ENCODE measurements around the gene MON2.

Gene MON2

GRCh38 chr12:62613081-62613480, 146.5 kb downstream of the MON2 start:
- no peak for DNase-seq (ENCODE audit: low read depth)

- DNase-seq (ENCODE audit: low read depth) = no peak
Measured at GRCh38 chr12:62618319-62618718, 151.7 kb downstream of the MON2 start.

GRCh38 chr12:62618930-62619329, 152.3 kb downstream of the MON2 start:
- no peak for DNase-seq (ENCODE audit: low read depth)

DNA sequence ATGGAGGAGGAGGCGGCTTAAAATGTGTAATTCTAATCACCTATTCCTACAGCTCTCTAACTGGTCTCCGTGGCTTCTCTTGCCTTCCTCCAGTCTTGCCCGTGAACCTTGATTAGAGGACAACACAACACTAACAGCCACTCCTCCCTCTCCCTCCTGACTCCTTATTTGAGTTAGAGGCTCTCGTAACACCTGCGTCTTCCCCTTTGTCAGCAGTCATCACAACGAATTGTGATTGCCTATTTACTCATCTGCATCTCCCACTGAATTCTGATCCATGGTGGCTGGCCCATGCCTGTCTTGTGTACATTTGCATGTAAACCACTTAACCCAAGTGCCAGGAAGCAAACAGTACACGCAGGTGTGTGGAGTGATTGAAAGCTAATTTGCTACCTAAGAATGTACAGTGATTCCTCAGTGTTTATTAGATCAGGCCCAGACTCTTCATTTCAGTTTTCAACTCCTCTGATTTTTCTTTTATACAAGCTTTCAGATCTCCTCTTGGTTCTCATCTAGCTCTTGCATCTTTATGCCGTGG, 154.5 kb downstream of the MON2 start:
- DNase-seq (ENCODE audit: low read depth) = no peak

GRCh38 chr12:62622177-62622576, 155.6 kb downstream of the MON2 start:
- DNase-seq (ENCODE audit: low read depth) = no peak

- no peak for DNase-seq (ENCODE audit: low read depth)
Measured at GRCh38 chr12:62625228-62625627, 158.6 kb downstream of the MON2 start.

DNA sequence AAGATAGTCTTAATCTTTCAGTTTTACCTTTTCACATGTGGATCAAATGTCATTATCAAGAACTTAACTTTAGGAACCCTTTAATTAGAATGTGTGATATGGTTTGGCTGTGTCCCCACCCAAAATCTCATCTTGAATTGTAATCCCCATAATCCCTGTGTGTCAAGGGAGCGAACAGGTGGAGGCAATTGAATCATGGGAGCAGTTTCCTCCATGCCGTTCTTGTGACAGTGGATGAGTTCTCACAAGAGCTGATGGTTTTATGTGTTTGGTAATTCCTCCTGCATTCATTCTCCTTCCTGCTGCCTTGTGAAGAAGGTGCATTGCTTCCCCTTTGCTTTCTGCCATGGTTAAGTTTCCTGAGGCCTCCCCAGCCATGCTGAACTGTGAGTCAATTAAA, 160.6 kb downstream of the MON2 start:
- no peak for DNase-seq (ENCODE audit: low read depth)

GRCh38 chr12:62629413-62629812, 162.8 kb downstream of the MON2 start:
- no peak for DNase-seq (ENCODE audit: low read depth)

DNA sequence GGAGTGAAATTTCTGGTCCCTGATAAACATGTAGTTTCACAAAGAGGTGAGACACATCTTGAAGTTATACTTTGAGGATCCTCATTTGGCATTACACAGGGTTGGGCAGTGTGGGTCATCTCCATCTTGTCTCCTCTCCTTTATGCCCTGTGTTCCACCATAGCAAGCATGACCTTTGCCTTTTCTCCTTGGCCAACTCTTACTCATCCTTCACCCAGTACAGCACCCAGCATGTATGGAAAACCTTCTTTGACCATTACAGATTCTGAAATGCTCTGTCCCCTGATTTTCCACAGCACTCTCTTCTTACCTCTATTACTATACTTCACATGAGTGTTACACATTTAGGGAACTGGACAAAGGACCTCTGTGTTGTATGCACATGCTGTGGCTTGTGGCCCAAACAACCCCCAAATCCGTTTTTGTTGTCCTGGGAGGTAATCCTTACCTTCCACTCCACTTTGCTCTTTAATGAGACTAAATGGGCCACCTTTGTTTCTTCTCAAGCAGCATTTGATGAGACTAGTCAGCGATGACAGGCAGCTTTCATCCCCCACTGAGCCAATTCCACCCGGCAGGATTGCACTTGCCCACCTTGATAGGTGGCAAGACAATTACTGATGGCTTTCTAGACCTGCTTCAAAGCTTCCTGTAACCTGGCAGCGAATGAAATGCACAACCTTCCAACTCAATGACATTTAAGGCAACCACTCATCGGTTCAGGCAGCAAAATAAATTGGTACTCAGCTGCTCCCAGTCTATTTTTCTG, 163.5 kb downstream of the MON2 start:
- DNase-seq (ENCODE audit: low read depth) = no peak

GRCh38 chr12:62631471-62632410, 165.1 kb downstream of the MON2 start:
- DNase-seq (ENCODE audit: low read depth) = no peak

DNA sequence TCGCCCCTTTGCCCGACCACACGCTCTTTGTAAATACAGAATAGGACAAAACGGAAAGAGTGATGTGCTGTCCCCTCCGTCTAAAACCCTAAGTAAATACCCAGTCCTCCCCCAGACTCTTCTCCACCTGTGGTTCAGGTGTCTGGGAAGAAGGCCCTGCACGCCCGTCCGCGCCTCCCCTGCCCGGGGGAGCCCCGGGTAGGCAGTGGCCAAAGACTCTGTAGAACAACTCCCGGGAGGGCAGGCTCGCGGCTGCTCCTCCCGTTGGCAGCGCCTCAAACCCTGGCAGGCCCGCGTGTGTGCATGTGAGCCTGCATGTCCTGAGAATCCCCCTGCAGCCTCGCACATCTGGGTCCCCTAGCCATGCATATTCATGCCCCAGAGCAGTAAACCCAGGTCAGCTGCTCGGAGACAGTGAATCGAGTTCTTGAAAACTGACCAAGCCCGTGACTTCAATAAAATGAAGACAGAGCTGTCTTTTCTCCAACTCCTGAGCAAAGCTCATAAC, 165.8 kb downstream of the MON2 start:
- no peak for DNase-seq (ENCODE audit: low read depth)

GRCh38 chr12:62635649-62636048, 169.0 kb downstream of the MON2 start:
- no peak for DNase-seq (ENCODE audit: low read depth)

DNA sequence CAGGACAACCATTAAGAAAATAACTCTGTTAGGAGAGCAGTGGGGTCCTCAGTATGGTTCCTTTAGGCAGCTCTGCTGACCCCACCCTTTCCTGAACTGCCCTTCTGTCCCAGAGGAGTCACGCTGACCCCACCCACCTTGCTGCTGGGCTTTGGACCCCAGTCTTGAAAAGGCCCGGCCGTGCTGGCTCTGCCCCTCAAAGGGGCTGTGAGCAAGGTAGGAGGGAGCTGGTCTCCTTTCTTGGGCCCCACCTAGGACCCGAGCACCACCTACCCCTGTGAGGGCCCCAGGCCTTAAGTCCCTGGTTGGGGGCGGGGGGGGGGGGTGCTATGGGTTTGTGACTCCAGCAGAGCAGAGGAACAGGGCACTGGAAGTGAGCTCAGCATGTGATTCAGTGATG, 171.1 kb downstream of the MON2 start:
- no peak for DNase-seq (ENCODE audit: low read depth)

DNA sequence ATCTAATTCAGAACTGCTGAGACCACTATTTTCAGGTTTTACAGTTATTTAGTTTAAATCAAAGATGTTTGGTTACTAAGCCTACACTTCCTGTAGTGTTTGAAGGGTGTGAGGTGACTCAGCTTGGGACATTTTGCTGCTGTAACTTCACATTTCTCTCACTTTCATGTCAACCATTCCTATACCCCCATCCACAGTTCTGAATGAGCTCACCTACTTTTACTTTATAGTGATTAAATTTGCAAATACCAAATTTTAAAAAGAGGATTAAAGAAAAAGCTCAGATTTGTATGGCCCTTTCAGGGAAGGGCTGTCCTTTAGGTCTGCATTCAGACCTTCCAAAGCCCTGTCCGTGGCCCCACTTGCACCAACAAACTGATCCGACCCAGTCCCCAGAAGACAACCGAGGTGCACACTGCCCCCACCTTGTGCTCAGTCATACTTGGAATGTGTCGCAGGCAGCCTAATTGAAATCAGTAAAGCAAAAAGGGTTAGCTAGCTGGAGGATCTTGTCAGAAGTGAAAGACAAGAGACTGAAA, 174.4 kb downstream of the MON2 start:
- DNase-seq (ENCODE audit: low read depth) = no peak

GRCh38 chr12:62642486-62642885, 175.9 kb downstream of the MON2 start:
- no peak for DNase-seq (ENCODE audit: low read depth)

DNA sequence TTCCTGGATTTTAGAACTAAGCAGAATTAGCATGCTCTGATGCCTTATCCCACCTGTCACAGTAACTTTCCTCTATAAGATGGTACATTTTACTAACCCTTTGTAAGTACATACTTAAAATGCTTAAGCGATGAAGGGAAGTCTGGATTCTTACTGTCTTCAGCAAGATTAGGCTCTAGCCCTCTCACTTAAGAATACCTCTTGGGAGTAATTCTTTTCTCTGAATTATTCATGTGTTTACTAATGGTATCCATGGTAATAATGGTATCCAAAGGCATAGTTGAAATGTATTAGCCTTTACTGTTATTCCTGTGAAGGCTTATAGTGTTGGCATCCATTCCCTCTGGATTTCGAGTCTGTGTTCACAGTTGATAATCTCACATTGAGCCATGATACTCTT, 176.9 kb downstream of the MON2 start:
- no peak for DNase-seq (ENCODE audit: low read depth)

DNA sequence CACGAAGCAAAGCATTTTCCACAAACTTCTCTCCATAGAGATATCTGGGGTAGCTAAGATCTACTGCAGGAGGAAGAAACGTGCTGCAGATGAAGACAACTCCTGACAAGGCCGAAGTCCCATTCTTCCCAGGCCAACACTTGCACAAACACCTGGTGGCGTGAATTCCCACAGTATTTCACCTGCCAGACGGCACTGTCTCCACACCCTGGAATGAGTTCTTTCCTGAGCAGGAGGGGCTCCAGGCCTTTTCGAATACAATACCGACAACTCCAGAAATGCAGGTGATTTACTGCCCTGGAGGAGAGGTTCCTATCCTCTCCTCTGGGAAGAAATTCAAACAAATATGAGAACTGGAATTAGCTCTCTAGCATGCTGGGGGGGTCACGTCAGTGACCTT, 179.9 kb downstream of the MON2 start:
- DNase-seq (ENCODE audit: low read depth) = no peak

- DNase-seq (ENCODE audit: low read depth) = no peak
Measured at GRCh38 chr12:62647586-62647985, 181.0 kb downstream of the MON2 start.

GRCh38 chr12:62649412-62650138, 182.9 kb downstream of the MON2 start:
- DNase-seq (ENCODE audit: low read depth) = no peak

Data from stimulated activated CD8-positive, alpha-beta memory T cell treated with anti-CD3 and anti-CD28 coated beads, Interleukin-15, amount 100 ng/mL, for 1 hour (primary cell).